ENCODE data around the gene LARGE1. TPM values are rescaled to one million over a fixed set of nuclear protein-coding genes. Genes with fewer than 3 reads are reported as not detected.
A peak's percentile ranks its signal among the peaks of the same experiment; 100 is the strongest.

The LARGE1 gene
- 1.3 and 4.6 TPM in 2 replicates for total RNA-seq

DNA sequence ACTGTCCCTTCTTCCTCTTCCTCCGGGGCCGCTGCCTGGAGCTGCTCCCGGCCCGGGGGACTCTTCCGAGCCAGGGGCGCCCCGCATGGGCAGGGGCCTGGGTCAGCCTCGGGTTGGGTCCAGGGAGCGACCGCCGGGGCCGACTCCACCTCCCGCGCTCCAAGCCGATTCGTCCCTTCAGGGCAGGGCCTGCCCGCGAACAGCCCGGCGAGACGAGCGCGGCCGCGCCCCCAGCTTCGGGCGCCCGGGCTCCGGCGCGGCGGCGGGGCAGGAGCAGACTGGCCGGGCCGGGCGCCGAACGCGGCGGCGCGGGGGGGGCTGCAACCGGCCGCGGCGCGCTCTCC is at the start of gene LARGE1:
Gene LARGE1, minus strand, starts transcription at position 280 of the 344 bp plus-strand sequence.
- DNase-seq (ENCODE audit: low read depth in 2 of 2): peak; percentile 16 to 39

DNA sequence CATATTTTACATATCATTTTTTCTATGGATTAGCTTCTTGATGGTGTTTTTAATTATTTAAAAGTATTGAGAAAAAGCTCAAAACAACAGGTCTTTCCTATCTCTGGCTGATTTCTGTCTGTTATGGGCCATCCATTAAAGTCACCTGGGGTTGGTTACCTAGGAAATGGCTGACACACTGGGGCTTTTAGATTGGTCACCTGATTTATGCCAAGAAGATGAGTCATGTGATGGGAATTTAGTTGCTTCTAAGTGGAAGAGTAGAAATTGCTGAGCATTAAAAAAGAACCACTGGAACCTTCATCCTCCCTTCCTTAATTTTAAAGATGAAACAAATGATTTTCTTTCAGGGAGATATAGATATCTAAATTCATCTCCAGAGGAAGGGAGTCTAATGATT is 48.8 kb upstream of the LARGE1 start:
- no peak for DNase-seq (ENCODE audit: low read depth in 2 of 2)

DNA sequence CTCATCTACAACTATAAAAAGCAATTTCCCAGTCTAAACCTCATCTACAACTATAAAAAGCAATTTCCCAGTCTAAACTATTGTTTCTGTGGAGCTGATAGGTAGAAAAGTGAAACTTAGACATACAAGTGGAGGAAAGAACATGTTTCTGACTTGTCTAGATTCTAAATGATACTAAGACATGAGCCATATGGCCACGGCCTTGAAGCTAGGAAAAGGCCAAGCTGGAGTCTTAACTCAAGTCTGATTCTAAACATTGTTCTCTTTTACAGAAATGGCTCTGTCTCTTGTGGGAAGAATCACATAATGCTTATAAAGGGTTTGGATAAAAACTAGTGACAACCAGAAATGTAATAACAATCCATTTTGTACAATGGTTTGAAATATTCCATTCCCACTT is 43.8 kb upstream of the LARGE1 start:
- DNase-seq (ENCODE audit: low read depth in 2 of 2): no peak

DNA sequence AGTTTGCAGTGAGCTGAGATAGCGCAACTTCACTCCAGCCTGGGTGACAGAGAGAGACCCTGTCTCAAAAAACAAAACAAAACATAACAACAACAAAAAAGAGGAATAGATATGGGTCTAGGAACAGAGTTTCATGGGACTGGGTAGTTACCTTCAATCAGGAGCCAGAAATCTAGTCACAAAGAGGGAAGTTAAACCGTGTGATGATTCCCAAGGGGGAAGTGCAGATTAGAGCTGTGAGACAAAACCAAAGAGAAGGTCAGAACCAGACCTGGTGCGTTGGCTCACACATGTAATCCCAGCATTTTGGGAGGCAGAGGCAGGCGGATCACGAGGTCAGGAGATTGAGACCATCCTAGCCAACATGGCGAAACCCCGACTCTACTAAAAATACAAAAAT is 42.1 kb upstream of the LARGE1 start:
- DNase-seq (ENCODE audit: low read depth in 2 of 2): no peak

GRCh38 chr22:33958741-33959140 is 38.5 kb upstream of the LARGE1 start:
- DNase-seq (ENCODE audit: low read depth in 2 of 2): no peak

- DNase-seq (ENCODE audit: low read depth in 2 of 2): no peak
Observed at GRCh38 chr22:33957086-33957485, 36.8 kb upstream of the LARGE1 start.

GRCh38 chr22:33952776-33953175 is 32.5 kb upstream of the LARGE1 start:
- DNase-seq (ENCODE audit: low read depth in 2 of 2): no peak

DNA sequence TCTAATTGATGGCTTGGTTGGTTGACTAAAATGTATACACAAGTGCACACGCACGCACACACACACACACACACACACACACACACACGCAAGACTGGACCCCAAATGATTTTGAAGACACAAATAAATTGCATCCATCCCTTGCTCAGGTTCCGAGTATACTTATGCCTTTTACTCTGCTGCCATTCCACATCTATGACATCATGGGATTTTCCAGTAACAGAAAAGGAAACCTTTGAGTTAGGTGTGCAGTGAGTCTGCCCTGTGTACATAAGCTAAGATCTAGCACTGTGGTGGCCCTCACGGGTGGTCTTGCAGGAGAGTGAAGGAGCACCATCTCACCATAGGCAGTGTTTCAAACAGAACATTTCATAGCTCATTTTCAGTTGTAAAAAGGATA is 20.5 kb upstream of the LARGE1 start:
- DNase-seq (ENCODE audit: low read depth in 2 of 2): no peak

DNA sequence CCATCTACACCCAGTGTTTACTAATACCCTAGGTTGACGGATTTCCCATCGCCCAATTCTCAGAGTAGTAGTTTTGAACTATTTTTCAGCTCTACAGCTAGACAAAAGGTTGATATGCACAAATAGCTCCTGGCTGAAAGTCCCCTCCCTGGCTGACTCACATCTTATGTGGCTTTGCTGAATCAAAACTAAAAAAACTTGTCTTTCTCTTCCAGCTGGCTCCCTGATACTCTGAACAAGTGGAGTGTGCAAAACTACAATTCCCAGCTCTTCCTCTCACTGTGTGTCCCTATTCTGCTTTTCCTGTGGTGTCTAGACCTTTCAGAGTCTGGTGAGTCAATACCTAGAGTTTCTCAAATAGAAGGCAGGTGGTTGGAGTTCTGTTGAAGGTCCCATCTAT is 12.7 kb upstream of the LARGE1 start:
- DNase-seq (ENCODE audit: low read depth in 2 of 2): no peak

- DNase-seq (ENCODE audit: low read depth in 2 of 2): no peak
Observed at GRCh38 chr22:33931406-33931805, 11.1 kb upstream of the LARGE1 start.

DNA sequence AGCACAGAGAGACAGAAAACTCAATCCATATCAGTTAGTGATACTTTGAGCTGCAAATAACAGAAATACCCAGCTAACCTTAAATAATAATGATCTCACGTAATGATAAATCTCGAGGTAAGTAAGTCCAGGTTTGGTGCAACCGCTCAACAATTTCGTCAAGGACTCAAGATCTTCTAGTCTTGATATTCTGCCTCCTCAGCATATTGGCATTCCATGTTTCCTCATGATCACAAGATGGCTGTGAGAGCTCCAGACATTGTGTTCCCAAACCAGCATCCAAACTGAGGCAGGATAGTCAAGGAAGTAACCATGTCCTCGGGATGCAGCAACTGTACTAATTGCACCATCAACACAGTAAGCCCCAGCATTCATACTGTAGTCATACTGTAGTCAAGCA is 7.5 kb upstream of the LARGE1 start:
- no peak for DNase-seq (ENCODE audit: low read depth in 2 of 2)

GRCh38 chr22:33925194-33925593 is 4.9 kb upstream of the LARGE1 start:
- no peak for DNase-seq (ENCODE audit: low read depth in 2 of 2)

- DNase-seq (ENCODE audit: low read depth in 2 of 2): peak; percentile 55 to 71
Observed at GRCh38 chr22:33923660-33924246, 3.5 kb upstream of the LARGE1 start.

DNA sequence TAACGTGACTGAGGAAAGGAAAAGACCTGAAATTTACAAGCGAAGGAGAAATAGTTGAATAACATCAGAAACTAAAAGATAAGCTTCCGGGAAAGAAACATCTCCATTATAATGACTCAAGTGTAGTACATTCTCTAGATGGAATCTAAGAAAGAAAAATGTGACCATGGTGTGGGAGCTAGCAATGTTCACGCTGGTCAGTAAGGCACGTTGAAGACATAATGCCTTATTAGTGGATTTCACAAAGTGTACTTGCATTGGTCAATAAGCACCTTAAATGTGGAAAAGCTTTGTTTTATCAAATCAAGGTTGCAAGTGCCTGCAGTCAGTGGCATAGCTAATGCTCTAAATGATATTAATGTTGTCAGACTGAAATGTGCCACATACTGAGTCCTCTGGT is 2.8 kb upstream of the LARGE1 start:
- no peak for DNase-seq (ENCODE audit: low read depth in 2 of 2)

- DNase-seq (ENCODE audit: low read depth in 2 of 2): peak in 1 of 2 donors; percentile 11
Observed at GRCh38 chr22:33922349-33922681, 2.0 kb upstream of the LARGE1 start.

GRCh38 chr22:33921525-33922348 is 1.5 kb upstream of the LARGE1 start:
- DNase-seq (ENCODE audit: low read depth in 2 of 2): peak in 1 of 2 donors; percentile 30

DNA sequence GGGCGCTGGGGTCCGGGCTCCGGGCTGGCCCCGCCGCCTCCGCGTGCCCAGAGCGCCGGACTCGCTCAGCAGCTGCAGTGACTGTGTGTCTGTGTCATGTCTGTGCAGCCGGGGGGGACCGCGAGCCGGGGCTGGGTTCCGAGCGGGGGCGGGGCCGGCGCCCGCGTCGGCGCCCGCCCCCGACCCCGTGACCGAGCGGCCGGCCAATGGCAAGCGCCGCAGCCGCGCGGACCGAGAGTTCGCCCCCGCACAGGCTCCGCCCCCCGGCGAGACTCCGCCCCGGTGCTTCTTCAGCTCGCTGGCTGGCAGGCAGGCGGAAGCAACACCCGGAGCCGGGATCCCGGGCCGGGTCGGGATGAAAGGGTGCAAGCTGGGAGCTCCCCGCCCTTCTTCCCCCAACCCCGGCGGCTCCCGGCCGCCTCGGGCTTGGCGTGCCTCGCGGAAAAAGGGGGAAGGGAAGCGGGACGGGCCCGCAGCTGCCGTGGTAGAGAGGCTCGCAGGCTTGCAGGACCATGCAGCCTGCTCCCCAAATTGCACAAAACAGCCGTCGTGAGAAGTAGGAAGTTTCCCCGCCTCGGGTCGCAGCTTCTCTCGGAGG is 750 bp upstream of the LARGE1 start:
- peak; percentile 91 to 96 for DNase-seq (ENCODE audit: low read depth in 2 of 2)

DNA sequence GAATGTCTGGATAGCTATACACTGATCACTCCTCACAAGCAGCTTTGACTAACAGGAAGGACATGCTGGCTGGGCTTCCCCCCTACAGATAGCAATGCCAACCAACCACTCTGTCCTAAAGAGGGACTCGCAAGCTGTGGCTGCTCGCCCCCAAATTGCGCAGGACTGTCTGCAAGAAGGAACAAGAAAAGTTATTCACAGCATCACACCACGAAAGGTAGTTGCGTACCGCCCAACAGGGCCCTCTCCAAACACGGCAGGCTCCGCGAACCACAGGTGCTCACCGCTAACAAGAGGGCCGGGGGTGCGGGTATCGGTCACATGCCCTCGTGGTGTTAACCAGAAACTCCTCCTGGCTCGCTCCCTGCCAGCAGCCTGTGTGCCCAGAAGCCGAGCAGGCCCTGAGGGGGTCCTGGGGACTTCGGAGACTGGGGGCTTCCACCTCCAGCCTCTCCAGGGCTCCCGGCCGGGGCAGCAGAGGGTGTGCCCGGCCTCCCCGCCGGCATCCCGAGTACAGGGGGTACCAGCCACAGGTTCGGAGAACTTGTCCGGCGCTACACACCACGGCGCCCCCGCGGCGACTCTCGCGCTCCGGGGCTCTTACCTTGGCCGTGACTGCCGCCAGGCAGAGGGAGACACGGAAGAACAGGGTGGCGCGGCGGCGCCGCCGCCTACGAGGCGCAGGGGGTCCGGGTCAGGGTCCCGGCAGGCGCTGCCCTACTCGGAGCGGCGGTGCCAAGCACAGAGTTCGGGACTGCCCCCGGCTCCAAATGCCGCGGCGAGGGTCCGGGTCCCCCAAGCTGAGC is 682 bp downstream of the LARGE1 start:
- DNase-seq (ENCODE audit: low read depth in 2 of 2): peak; percentile 2 to 19

GRCh38 chr22:33918676-33919365 is 1.5 kb downstream of the LARGE1 start:
- DNase-seq (ENCODE audit: low read depth in 2 of 2): no peak

GRCh38 chr22:33917744-33918406 is 2.4 kb downstream of the LARGE1 start:
- DNase-seq (ENCODE audit: low read depth in 2 of 2): peak in 1 of 2 donors; percentile 31

- no peak for DNase-seq (ENCODE audit: low read depth in 2 of 2)
Observed at GRCh38 chr22:33914699-33915098, 5.6 kb downstream of the LARGE1 start.
